HepG2 (cell line): ENCODE measurements around the gene ANKRD29. TPM values are rescaled to one million over a fixed set of nuclear protein-coding genes. Genes with fewer than 3 reads are reported as not detected.

Experiments used
- ASH2L ChIP-seq: fragments of 300-600, 200-600 bp; sonication (generic); IDR thresholded peaks from 2 replicates; pipeline ENCODE4 v1.7.0; 2017; ENCODE audit warnings: low read depth, mild to moderate bottlenecking, moderate library complexity, mixed read lengths, low read length; ENCODE audit not compliant: insufficient read length
- BRCA1 ChIP-seq: sonication (generic); formaldehyde crosslinking; IDR thresholded peaks from 2 replicates; pipeline ENCODE4 v1.4.0; 2020; ENCODE audit warnings: missing genetic modification reagents
- MED8 ChIP-seq: sonication (generic); formaldehyde crosslinking; IDR thresholded peaks from 2 replicates; pipeline ENCODE4 v1.8.1; 2023; ENCODE audit warnings: mild to moderate bottlenecking, missing genetic modification reagents; ENCODE audit not compliant: insufficient replicate concordance
- PRDM4 ChIP-seq: sonication (generic); formaldehyde crosslinking; IDR thresholded peaks from 2 replicates; pipeline ENCODE4 v1.9.0; 2021; ENCODE audit warnings: missing genetic modification reagents, borderline replicate concordance
- REPIN1 ChIP-seq: sonication (generic); formaldehyde crosslinking; IDR thresholded peaks from 2 replicates; pipeline ENCODE4 v1.8.0; 2022; ENCODE audit warnings: missing genetic modification reagents, low read depth, mild to moderate bottlenecking, borderline replicate concordance
- ZBTB40 ChIP-seq, 2 experiments: fragments of 450-650 bp in 1 of 2; sonication (generic) in 1 of 2; formaldehyde crosslinking in 1 of 2; IDR thresholded peaks; 2 replicates each; pipeline versions ENCODE4 v1.6.1 to v1.8.0; 2016 to 2022; ENCODE audit warnings: antibody characterized with exemption in 1 of 2, mild to moderate bottlenecking in 1 of 2, missing genetic modification reagents in 1 of 2
- ZNF207 ChIP-seq: fragments of 450-650 bp; IDR thresholded peaks from 2 replicates; pipeline ENCODE4 v1.6.1; 2016; ENCODE audit warnings: antibody characterized with exemption, borderline replicate concordance
- ZNF678 ChIP-seq: sonication (generic); formaldehyde crosslinking; IDR thresholded peaks from 2 replicates; pipeline ENCODE4 v1.4.0; 2020; ENCODE audit warnings: mild to moderate bottlenecking, missing genetic modification reagents
- polyA plus RNA-seq, 8 experiments: library from polyadenylated mRNA; depleted of rRNA in 3 of 8; stranded (reverse) in 7 of 8; unstranded in 1 of 8; fragments of >200 nt; fragmentation: Illumina TruSeq in 4 of 8; extraction: Trizol in 4 of 8; gene quantifications; 2 replicates each; pipeline versions ENCODE4 v1.2.1 to v1.2.3, GENCODE V29; 2011 to 2016; ENCODE audit warnings: low read depth in 4 of 8, missing spikeins in 1 of 8, mixed read lengths in 1 of 8; ENCODE audit not compliant: insufficient read depth in 1 of 8
- total RNA-seq, 5 experiments: library from RNA; depleted of rRNA; stranded (reverse); fragments of >200 nt; fragmentation: Illumina TruSeq; extraction: Trizol; gene quantifications; 2 replicates each; pipeline ENCODE4 v1.2.3, GENCODE V29; 2016; ENCODE audit warnings: low read depth in 1 of 5
- TF ChIP-seq, protein P1 (sequence below): IDR thresholded peaks from 2 replicates; pipeline ENCODE4 v1.6.1; 2016; ENCODE audit warnings: low read depth, missing genetic modification reagents, missing compliant biosample characterization

The ANKRD29 gene
- total and polyA plus RNA-seq, 2 of the 13 experiments (the other 11 are each of a cell fraction or from before 2014, with no cell fraction given), result not detected

DNA sequence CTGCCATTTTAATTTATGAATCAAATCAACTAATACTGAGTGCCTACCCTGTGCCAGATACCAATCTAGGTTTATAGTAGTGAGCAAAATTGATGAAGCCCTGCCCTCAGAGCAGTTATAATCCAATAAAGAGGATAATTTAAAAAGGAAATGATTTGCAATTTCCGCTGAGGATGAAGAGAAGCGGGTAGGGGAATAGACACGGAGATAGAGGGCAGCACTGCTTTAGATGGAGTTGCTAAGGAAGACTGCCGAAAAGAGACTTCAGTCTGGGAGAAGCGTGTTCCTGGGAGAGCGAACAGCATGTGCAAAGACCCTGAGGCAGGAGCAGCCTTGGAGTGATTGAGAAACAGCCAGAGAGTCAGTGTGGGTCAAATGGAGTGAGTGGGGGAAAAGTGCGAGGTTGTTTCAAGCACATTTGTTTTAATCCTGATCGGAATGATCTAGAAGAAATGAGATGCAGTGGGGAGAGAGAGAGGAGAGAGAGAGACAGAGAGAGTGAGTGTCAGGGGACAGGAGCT is 38.9 kb upstream of the ANKRD29 start (continued):
- TF ChIP-seq ZBTB40 (IDR thresholded peaks at IDR 0.05) (no peak), ZBTB40 (CRISPR knock-in tag; IDR thresholded peaks at IDR 0.05) (no peak), ZNF678 (CRISPR knock-in tag) (no peak), REPIN1 (CRISPR knock-in tag) (no peak), PRDM4 (no peak), BRCA1 (no peak), ASH2L (no peak), MED8 (CRISPR knock-in tag) (no peak), ZNF207 (no peak)
- TF ChIP-seq, protein P1, sequence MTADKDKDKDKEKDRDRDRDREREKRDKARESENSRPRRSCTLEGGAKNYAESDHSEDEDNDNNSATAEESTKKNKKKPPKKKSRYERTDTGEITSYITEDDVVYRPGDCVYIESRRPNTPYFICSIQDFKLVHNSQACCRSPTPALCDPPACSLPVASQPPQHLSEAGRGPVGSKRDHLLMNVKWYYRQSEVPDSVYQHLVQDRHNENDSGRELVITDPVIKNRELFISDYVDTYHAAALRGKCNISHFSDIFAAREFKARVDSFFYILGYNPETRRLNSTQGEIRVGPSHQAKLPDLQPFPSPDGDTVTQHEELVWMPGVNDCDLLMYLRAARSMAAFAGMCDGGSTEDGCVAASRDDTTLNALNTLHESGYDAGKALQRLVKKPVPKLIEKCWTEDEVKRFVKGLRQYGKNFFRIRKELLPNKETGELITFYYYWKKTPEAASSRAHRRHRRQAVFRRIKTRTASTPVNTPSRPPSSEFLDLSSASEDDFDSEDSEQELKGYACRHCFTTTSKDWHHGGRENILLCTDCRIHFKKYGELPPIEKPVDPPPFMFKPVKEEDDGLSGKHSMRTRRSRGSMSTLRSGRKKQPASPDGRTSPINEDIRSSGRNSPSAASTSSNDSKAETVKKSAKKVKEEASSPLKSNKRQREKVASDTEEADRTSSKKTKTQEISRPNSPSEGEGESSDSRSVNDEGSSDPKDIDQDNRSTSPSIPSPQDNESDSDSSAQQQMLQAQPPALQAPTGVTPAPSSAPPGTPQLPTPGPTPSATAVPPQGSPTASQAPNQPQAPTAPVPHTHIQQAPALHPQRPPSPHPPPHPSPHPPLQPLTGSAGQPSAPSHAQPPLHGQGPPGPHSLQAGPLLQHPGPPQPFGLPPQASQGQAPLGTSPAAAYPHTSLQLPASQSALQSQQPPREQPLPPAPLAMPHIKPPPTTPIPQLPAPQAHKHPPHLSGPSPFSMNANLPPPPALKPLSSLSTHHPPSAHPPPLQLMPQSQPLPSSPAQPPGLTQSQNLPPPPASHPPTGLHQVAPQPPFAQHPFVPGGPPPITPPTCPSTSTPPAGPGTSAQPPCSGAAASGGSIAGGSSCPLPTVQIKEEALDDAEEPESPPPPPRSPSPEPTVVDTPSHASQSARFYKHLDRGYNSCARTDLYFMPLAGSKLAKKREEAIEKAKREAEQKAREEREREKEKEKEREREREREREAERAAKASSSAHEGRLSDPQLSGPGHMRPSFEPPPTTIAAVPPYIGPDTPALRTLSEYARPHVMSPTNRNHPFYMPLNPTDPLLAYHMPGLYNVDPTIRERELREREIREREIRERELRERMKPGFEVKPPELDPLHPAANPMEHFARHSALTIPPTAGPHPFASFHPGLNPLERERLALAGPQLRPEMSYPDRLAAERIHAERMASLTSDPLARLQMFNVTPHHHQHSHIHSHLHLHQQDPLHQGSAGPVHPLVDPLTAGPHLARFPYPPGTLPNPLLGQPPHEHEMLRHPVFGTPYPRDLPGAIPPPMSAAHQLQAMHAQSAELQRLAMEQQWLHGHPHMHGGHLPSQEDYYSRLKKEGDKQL (CRISPR knock-in tag), result no peak
- TF ChIP-seq, all 625 proteins: peak for 0
